ENCODE results near the gene STAT2.
"Not testable (repeated sequence)": the region's sequence is repeated elsewhere in the genome, so short reads cannot be mapped to it uniquely, and the experiment has no call there.

The STAT2 gene

GRCh38 chr12:56330936-56331490 lies 28.9 kb downstream of the STAT2 start:
- DNase-seq (ENCODE audit: low read depth, low spot score), result no peak
- Histone ChIP-seq H3K4me3 (ENCODE audit: low read length) (no peak overlapping the region), H3K27me3 (ENCODE audit: control insufficient read depth, insufficient read depth, low read length) (no peaks in the 10 kb centered on the region), H3K27ac (ENCODE audit: low read length) (no peak overlapping the region), H3K36me3 (ENCODE audit: control insufficient read depth, insufficient read depth, low read length) (peaks cover 2% of the 10 kb centered on the region; the same call in 1 of the 2 replicates), H3K4me1 (ENCODE audit: control insufficient read depth, insufficient read depth, low read length) (0 out of 2 replicates have a peak, but pooled peaks cover 1% of the 10 kb centered on the region), H3K9me3 (ENCODE audit: control insufficient read depth, insufficient read depth, low read length) (no peaks in the 10 kb centered on the region)
- WGBS (ENCODE audit: insufficient coverage, insufficient read length), result no CpG with 5 or more reads among the region's 7 CpGs

- no peak for DNase-seq (ENCODE audit: low read depth, low spot score)
- Histone ChIP-seq H3K9me3 (ENCODE audit: control insufficient read depth, insufficient read depth, low read length) (no peaks in the 10 kb centered on the region), H3K36me3 (ENCODE audit: control insufficient read depth, insufficient read depth, low read length) (peaks cover 6% of the 10 kb centered on the region; the same call in 1 of the 2 replicates), H3K4me3 (ENCODE audit: low read length) (no peak overlapping the region), H3K27me3 (ENCODE audit: control insufficient read depth, insufficient read depth, low read length) (no peaks in the 10 kb centered on the region), H3K27ac (ENCODE audit: low read length) (no peak overlapping the region), H3K4me1 (ENCODE audit: control insufficient read depth, insufficient read depth, low read length) (no peaks in the 10 kb centered on the region)
- WGBS (ENCODE audit: insufficient coverage, insufficient read length), result no CpG with 5 or more reads among the region's 6 CpGs
Measured at GRCh38 chr12:56326533-56326932, 33.4 kb downstream of the STAT2 start.

GRCh38 chr12:56326126-56326525 lies 33.8 kb downstream of the STAT2 start:
- Histone ChIP-seq H3K36me3 (ENCODE audit: control insufficient read depth, insufficient read depth, low read length) (peaks cover 6% of the 10 kb centered on the region; the same call in 1 of the 2 replicates), H3K27me3 (ENCODE audit: control insufficient read depth, insufficient read depth, low read length) (no peaks in the 10 kb centered on the region), H3K9me3 (ENCODE audit: control insufficient read depth, insufficient read depth, low read length) (no peaks in the 10 kb centered on the region), H3K4me3 (ENCODE audit: low read length) (no peak overlapping the region), H3K4me1 (ENCODE audit: control insufficient read depth, insufficient read depth, low read length) (no peaks in the 10 kb centered on the region), H3K27ac (ENCODE audit: low read length) (no peak overlapping the region)
- no CpG with 5 or more reads among the region's 8 CpGs for WGBS (ENCODE audit: insufficient coverage, insufficient read length)
- no peak for DNase-seq (ENCODE audit: low read depth, low spot score)

- no peak for DNase-seq (ENCODE audit: low read depth, low spot score)
- H3K36me3 ChIP-seq (ENCODE audit: control insufficient read depth, insufficient read depth, low read length), result peaks cover 6% of the 10 kb centered on the region; the same call in 1 of the 2 replicates
- no peaks in the 10 kb centered on the region for H3K4me1 ChIP-seq (ENCODE audit: control insufficient read depth, insufficient read depth, low read length)
- WGBS (ENCODE audit: insufficient coverage, insufficient read length), result no CpG with 5 or more reads among the region's 6 CpGs
- no peaks in the 10 kb centered on the region for H3K9me3 ChIP-seq (ENCODE audit: control insufficient read depth, insufficient read depth, low read length)
- H3K4me3 ChIP-seq (ENCODE audit: low read length), result no peak overlapping the region
- H3K27me3 ChIP-seq (ENCODE audit: control insufficient read depth, insufficient read depth, low read length), result no peaks in the 10 kb centered on the region
- H3K27ac ChIP-seq (ENCODE audit: low read length), result no peak overlapping the region
Measured at GRCh38 chr12:56324206-56324605, 35.7 kb downstream of the STAT2 start.

- H3K4me3 ChIP-seq (ENCODE audit: low read length); H3K27ac ChIP-seq (ENCODE audit: low read length); H3K4me1 ChIP-seq (ENCODE audit: control insufficient read depth, insufficient read depth, low read length); H3K9me3 ChIP-seq (ENCODE audit: control insufficient read depth, insufficient read depth, low read length); H3K36me3 ChIP-seq (ENCODE audit: control insufficient read depth, insufficient read depth, low read length); H3K27me3 ChIP-seq (ENCODE audit: control insufficient read depth, insufficient read depth, low read length); DNase-seq (ENCODE audit: low read depth, low spot score): not testable (repeated sequence)
- WGBS (ENCODE audit: insufficient coverage, insufficient read length), result no CpG with 5 or more reads among the region's 8 CpGs
Measured at GRCh38 chr12:56321610-56322009, 38.3 kb downstream of the STAT2 start.

- no peaks in the 10 kb centered on the region for H3K27me3 ChIP-seq (ENCODE audit: control insufficient read depth, insufficient read depth, low read length)
- 0 out of 2 replicates have a peak, but pooled peaks cover 4% of the 10 kb centered on the region for H3K36me3 ChIP-seq (ENCODE audit: control insufficient read depth, insufficient read depth, low read length)
- WGBS (ENCODE audit: insufficient coverage, insufficient read length), result no CpG with 5 or more reads among the region's 2 CpGs
- no peak overlapping the region for H3K27ac ChIP-seq (ENCODE audit: low read length)
- H3K4me1 ChIP-seq (ENCODE audit: control insufficient read depth, insufficient read depth, low read length), result no peaks in the 10 kb centered on the region
- H3K4me3 ChIP-seq (ENCODE audit: low read length), result no peak overlapping the region
- no peak for DNase-seq (ENCODE audit: low read depth, low spot score)
- H3K9me3 ChIP-seq (ENCODE audit: control insufficient read depth, insufficient read depth, low read length), result no peaks in the 10 kb centered on the region
Measured at GRCh38 chr12:56321027-56321426, 38.9 kb downstream of the STAT2 start.

DNA sequence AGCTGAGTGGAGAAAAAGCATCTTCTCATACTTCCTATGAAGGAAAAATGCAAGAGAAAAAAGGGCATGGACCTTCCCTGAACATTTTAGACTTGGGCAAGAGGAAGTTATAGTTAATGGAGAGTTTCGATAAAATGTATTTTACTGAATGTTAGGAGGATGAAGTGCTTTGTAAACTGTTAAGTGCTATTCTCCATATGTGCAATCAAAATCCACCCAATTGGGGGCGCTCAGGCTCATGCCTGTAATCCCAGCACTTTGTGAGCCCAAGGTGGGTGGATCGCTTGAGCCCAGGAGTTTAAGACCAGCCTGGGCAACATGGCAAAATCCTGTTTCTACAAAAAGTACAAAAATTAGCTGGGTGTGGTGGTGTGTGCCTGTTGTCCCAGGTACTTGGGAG lies 42.2 kb downstream of the STAT2 start:
- WGBS (ENCODE audit: insufficient coverage, insufficient read length), result 100% methylated on average over 1 of the region's 3 CpGs
- DNase-seq (ENCODE audit: low read depth, low spot score), result no peak
- no peaks in the 10 kb centered on the region for H3K4me1 ChIP-seq (ENCODE audit: control insufficient read depth, insufficient read depth, low read length)
- no peak overlapping the region for H3K27ac ChIP-seq (ENCODE audit: low read length)
- no peak overlapping the region for H3K4me3 ChIP-seq (ENCODE audit: low read length)
- H3K36me3 ChIP-seq (ENCODE audit: control insufficient read depth, insufficient read depth, low read length), result peaks cover 5% of the 10 kb centered on the region; the same call in 1 of the 2 replicates
- H3K27me3 ChIP-seq (ENCODE audit: control insufficient read depth, insufficient read depth, low read length), result no peaks in the 10 kb centered on the region
- H3K9me3 ChIP-seq (ENCODE audit: control insufficient read depth, insufficient read depth, low read length), result no peaks in the 10 kb centered on the region

- H3K36me3 ChIP-seq (ENCODE audit: control insufficient read depth, insufficient read depth, low read length), result peaks cover 8% of the 10 kb centered on the region; the same call in 1 of the 2 replicates
- DNase-seq (ENCODE audit: low read depth, low spot score), result peak; percentile 92
Measured at GRCh38 chr12:56315622-56316473, 44.1 kb downstream of the STAT2 start, which contains the start of gene CNPY2. Gene CNPY2 (minus strand): TSS chr12:56315988. CDS start chr12:56315217, 771 bp downstream.

GRCh38 chr12:56315249-56315621 lies 44.7 kb downstream of the STAT2 start:
- H3K27ac ChIP-seq (ENCODE audit: low read length), result no peak overlapping the region
- H3K9me3 ChIP-seq (ENCODE audit: control insufficient read depth, insufficient read depth, low read length), result no peaks in the 10 kb centered on the region
- H3K4me3 ChIP-seq (ENCODE audit: low read length), result peak overlapping the region; percentile 80
- peaks cover 11% of the 10 kb centered on the region; the same call in 1 of the 2 replicates for H3K36me3 ChIP-seq (ENCODE audit: control insufficient read depth, insufficient read depth, low read length)
- no peak for DNase-seq (ENCODE audit: low read depth, low spot score)
- no CpG with 5 or more reads among the region's 11 CpGs for WGBS (ENCODE audit: insufficient coverage, insufficient read length)
- no peaks in the 10 kb centered on the region for H3K4me1 ChIP-seq (ENCODE audit: control insufficient read depth, insufficient read depth, low read length)
- no peaks in the 10 kb centered on the region for H3K27me3 ChIP-seq (ENCODE audit: control insufficient read depth, insufficient read depth, low read length)

More at GRCh38 chr12:56315622-56316473, 44.1 kb downstream of the STAT2 start, which contains the start of gene CNPY2:
- Histone ChIP-seq H3K4me3 (ENCODE audit: low read length) (peak within 1 kb of the TSS; percentile 80), H3K27ac (ENCODE audit: low read length) (no peak within 1 kb of the TSS), H3K9me3 (ENCODE audit: control insufficient read depth, insufficient read depth, low read length) (no peaks in the 10 kb centered on the region), H3K4me1 (ENCODE audit: control insufficient read depth, insufficient read depth, low read length) (no peaks in the 10 kb centered on the region), H3K27me3 (ENCODE audit: control insufficient read depth, insufficient read depth, low read length) (no peaks in the 10 kb centered on the region)
- no CpG with 5 or more reads among the region's 62 CpGs for WGBS (ENCODE audit: insufficient coverage, insufficient read length)

- peaks cover 18% of the 10 kb centered on the region; the same call in 1 of the 2 replicates for H3K36me3 ChIP-seq (ENCODE audit: control insufficient read depth, insufficient read depth, low read length)
- no CpG with 5 or more reads among the region's 12 CpGs for WGBS (ENCODE audit: insufficient coverage, insufficient read length)
- DNase-seq (ENCODE audit: low read depth, low spot score), result no peak
Measured at GRCh38 chr12:56311003-56311402, 48.9 kb downstream of the STAT2 start.

More at GRCh38 chr12:56311003-56311402, 48.9 kb downstream of the STAT2 start:
- Histone ChIP-seq H3K4me3 (ENCODE audit: low read length) (no peak overlapping the region), H3K27me3 (ENCODE audit: control insufficient read depth, insufficient read depth, low read length) (no peaks in the 10 kb centered on the region), H3K9me3 (ENCODE audit: control insufficient read depth, insufficient read depth, low read length) (no peaks in the 10 kb centered on the region), H3K4me1 (ENCODE audit: control insufficient read depth, insufficient read depth, low read length) (no peaks in the 10 kb centered on the region), H3K27ac (ENCODE audit: low read length) (no peak overlapping the region)
